ENCODE measurements around the gene RENBP. TPM values are rescaled to one million over a fixed set of nuclear protein-coding genes. Genes with fewer than 3 reads are reported as not detected.

RENBP gene
- total RNA-seq, 1 donor from 2014 or later, result 20.2 TPM

- ATAC-seq (ENCODE audit: low read depth) (no peak), DNase-seq (no peak)
- Mint-ChIP-seq H3K9me3 (no peaks in the 10 kb centered on the region), H3K27ac (no peak overlapping the region), H3K4me1 (peaks cover 24% of the 10 kb centered on the region), H3K27me3 (no peaks in the 10 kb centered on the region), H3K36me3 (ENCODE audit: low read depth) (no peaks in the 10 kb centered on the region), H3K4me3 (no peak overlapping the region)
- TF ChIP-seq, protein P1, sequence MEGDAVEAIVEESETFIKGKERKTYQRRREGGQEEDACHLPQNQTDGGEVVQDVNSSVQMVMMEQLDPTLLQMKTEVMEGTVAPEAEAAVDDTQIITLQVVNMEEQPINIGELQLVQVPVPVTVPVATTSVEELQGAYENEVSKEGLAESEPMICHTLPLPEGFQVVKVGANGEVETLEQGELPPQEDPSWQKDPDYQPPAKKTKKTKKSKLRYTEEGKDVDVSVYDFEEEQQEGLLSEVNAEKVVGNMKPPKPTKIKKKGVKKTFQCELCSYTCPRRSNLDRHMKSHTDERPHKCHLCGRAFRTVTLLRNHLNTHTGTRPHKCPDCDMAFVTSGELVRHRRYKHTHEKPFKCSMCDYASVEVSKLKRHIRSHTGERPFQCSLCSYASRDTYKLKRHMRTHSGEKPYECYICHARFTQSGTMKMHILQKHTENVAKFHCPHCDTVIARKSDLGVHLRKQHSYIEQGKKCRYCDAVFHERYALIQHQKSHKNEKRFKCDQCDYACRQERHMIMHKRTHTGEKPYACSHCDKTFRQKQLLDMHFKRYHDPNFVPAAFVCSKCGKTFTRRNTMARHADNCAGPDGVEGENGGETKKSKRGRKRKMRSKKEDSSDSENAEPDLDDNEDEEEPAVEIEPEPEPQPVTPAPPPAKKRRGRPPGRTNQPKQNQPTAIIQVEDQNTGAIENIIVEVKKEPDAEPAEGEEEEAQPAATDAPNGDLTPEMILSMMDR (IDR thresholded peaks at IDR 0.05), result no peak
- POLR2A ChIA-PET, result interaction anchor here (0.8 kb wide), 1 partner anchor 11 kb away, joined by 4 read pairs; no protein-coding TSS in a partner anchor
- CTCF ChIA-PET, result no interaction called here
- intact Hi-C loops (cut with micrococcal nuclease), result no loop called here
Observed at GRCh38 chrX:153897899-153898298, 46.5 kb downstream of the RENBP start.

DNA sequence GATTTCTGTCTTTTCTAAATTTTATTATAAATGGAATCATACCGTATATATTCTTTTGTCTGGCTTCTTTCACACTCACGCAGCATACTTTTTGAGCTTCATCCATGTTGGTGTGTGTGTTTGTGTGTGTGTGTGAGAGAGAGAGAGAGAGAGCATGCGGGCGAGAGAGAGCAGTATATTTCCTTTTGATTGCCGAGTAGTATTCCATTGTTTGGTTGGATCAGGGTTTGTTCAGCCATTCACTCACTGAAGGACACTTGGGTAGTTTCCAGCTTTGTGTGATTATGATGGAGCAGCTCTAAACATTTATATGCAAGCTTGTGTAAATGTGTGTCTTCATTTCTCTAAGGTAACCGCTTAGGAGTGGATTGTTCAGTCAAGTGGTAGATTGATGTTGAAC, 55.3 kb downstream of the RENBP start:
- POLR2A ChIA-PET, result interaction anchor here (0.7 to 1.6 kb wide), 2 partner anchors 11 to 37 kb away, joined by 3 to 6 read pairs; partner anchors contain the start of gene ARHGAP4
- Mint-ChIP-seq H3K9me3 (no peaks in the 10 kb centered on the region), H3K4me1 (peaks cover 29% of the 10 kb centered on the region), H3K27me3 (no peaks in the 10 kb centered on the region), H3K36me3 (ENCODE audit: low read depth) (no peaks in the 10 kb centered on the region), H3K27ac (no peak overlapping the region), H3K4me3 (no peak overlapping the region)
- CTCF ChIA-PET, result no interaction called here
- DNase-seq (no peak), ATAC-seq (ENCODE audit: low read depth) (no peak)
- TF ChIP-seq, protein P1 (IDR thresholded peaks at IDR 0.05), result no peak
- intact Hi-C loops (cut with micrococcal nuclease), result loop anchor here (5.0 kb wide), 1 partner anchor 58 kb away; no protein-coding TSS in a partner anchor

GRCh38 chrX:153888344-153888743, 56.1 kb downstream of the RENBP start:
- TF ChIP-seq, protein P1 (IDR thresholded peaks at IDR 0.05), result no peak
- Mint-ChIP-seq H3K4me1 (peaks cover 29% of the 10 kb centered on the region), H3K4me3 (no peak overlapping the region), H3K27ac (peak overlapping the region; percentile 61), H3K9me3 (no peaks in the 10 kb centered on the region), H3K27me3 (no peaks in the 10 kb centered on the region), H3K36me3 (ENCODE audit: low read depth) (no peaks in the 10 kb centered on the region)
- intact Hi-C loops (cut with micrococcal nuclease), result loop anchor here (1.0 to 5.0 kb wide), 4 partner anchors 13 to 59 kb away; no protein-coding TSS in a partner anchor
- DNase-seq (peak; percentile 34), ATAC-seq (ENCODE audit: low read depth) (peak; percentile 91)
- CTCF ChIA-PET, result no interaction called here
- POLR2A ChIA-PET, result interaction anchor here (0.7 to 1.6 kb wide), 2 partner anchors 38 to 41 kb away, joined by 6 read pairs; partner anchors contain the start of gene ARHGAP4

GRCh38 chrX:153887385-153887784, 57.1 kb downstream of the RENBP start:
- CTCF ChIA-PET, result no interaction called here
- TF ChIP-seq, protein P1 (IDR thresholded peaks at IDR 0.05), result no peak
- POLR2A ChIA-PET, result interaction anchor here (0.8 to 1.5 kb wide), 3 partner anchors 10 to 39 kb away, joined by 3 to 4 read pairs (median 3); partner anchors contain the start of gene ARHGAP4
- intact Hi-C loops (cut with micrococcal nuclease), result loop anchor here (5.0 kb wide), 1 partner anchor 60 kb away; no protein-coding TSS in a partner anchor
- Mint-ChIP-seq H3K4me1 (peaks cover 29% of the 10 kb centered on the region), H3K36me3 (ENCODE audit: low read depth) (no peaks in the 10 kb centered on the region), H3K9me3 (no peaks in the 10 kb centered on the region), H3K27ac (no peak overlapping the region), H3K4me3 (no peak overlapping the region), H3K27me3 (no peaks in the 10 kb centered on the region)
- DNase-seq (no peak), ATAC-seq (ENCODE audit: low read depth) (no peak)

GRCh38 chrX:153886915-153887314, 57.5 kb downstream of the RENBP start:
- Mint-ChIP-seq H3K9me3 (no peaks in the 10 kb centered on the region), H3K27me3 (no peaks in the 10 kb centered on the region), H3K27ac (no peak overlapping the region), H3K4me3 (no peak overlapping the region), H3K36me3 (ENCODE audit: low read depth) (no peaks in the 10 kb centered on the region), H3K4me1 (peaks cover 29% of the 10 kb centered on the region)
- intact Hi-C loops (cut with micrococcal nuclease), result loop anchor here (5.0 kb wide), 1 partner anchor 60 kb away; no protein-coding TSS in a partner anchor
- no peak for ATAC-seq (ENCODE audit: low read depth)
- CTCF ChIA-PET, result no interaction called here
- TF ChIP-seq, protein P1 (IDR thresholded peaks at IDR 0.05), result no peak
- POLR2A ChIA-PET, result interaction anchor here (0.9 to 1.5 kb wide), 2 partner anchors 11 to 39 kb away, joined by 3 to 4 read pairs; partner anchors contain the start of gene ARHGAP4
- no peak for DNase-seq
